Mucosa of rectum (tissue), 2 donors: ENCODE measurements around the gene NEDD4L.

Experiments
- H3K27ac ChIP-seq, 2 donors: one replicate each; pipeline ENCODE4 v1.7.0; 2013; ENCODE audit warnings: inconsistent platforms in 2 of 2, low read depth in 2 of 2, low read length in 2 of 2
- H3K27me3 ChIP-seq, 2 donors: one replicate each; pipeline ENCODE4 v1.7.0; 2013; ENCODE audit warnings: low read length in 2 of 2; ENCODE audit not compliant: control insufficient read depth in 2 of 2, insufficient read depth in 2 of 2
- H3K36me3 ChIP-seq, 2 donors: one replicate each; pipeline ENCODE4 v1.7.0; 2013; ENCODE audit warnings: low read length in 2 of 2; ENCODE audit not compliant: control insufficient read depth in 2 of 2, insufficient read depth in 2 of 2
- H3K4me1 ChIP-seq, 2 donors: one replicate each; pipeline ENCODE4 v1.7.0; 2013; ENCODE audit warnings: low read length in 2 of 2, mild to moderate bottlenecking in 1 of 2; ENCODE audit not compliant: control insufficient read depth in 2 of 2, insufficient read depth in 2 of 2
- H3K4me3 ChIP-seq, 2 donors: one replicate each; pipeline ENCODE4 v1.7.0; 2013; ENCODE audit warnings: low read length in 2 of 2
- H3K9ac ChIP-seq, 2 donors: one replicate each; pipeline ENCODE4 v1.7.0; 2013; ENCODE audit warnings: low read length in 2 of 2, low read depth in 1 of 2, mild to moderate bottlenecking in 1 of 2
- H3K9me3 ChIP-seq, 2 donors: one replicate each; pipeline ENCODE4 v1.7.0; 2013; ENCODE audit warnings: low read length in 2 of 2; ENCODE audit not compliant: control insufficient read depth in 2 of 2
- donor health status: healthy.
- donor health status: Normal muscosa, but diverticular disease.

NEDD4L gene

DNA sequence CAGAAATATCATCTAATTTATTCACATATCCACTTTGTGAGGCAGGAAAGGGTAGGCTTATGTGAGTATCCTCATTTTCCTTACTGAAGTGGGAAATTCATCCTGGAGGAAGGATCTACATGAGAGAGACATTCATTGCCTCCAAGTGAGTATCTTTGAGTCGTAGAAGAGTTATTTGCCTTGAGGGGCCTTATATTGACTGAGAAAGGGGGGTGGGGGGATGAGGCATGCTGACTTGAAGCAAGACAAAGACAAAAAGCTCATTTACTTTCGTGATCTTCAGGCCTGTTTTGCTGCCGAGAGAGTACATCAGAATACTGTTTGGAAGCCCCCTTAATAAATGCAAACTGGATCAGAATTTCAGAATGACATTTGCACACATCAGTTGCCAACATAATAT lies 17.6 kb upstream of the NEDD4L start:
- Histone ChIP-seq H3K27me3 (no peaks in the 10 kb centered on the region), H3K4me3 (no peak overlapping the region), H3K27ac (no peak overlapping the region), H3K9me3 (no peaks in the 10 kb centered on the region), H3K4me1 (peaks cover 3 to 31% of the 10 kb centered on the region in 2 donors), H3K9ac (no peak overlapping the region), H3K36me3 (no peaks in the 10 kb centered on the region)

- Histone ChIP-seq H3K27ac (no peak overlapping the region), H3K4me3 (no peak overlapping the region), H3K36me3 (no peaks in the 10 kb centered on the region), H3K9ac (no peak overlapping the region), H3K27me3 (no peaks in the 10 kb centered on the region), H3K4me1 (peaks cover 3 to 28% of the 10 kb centered on the region in 2 donors), H3K9me3 (no peaks in the 10 kb centered on the region)
Observed at GRCh38 chr18:58026857-58027256, 17.2 kb upstream of the NEDD4L start.

- H3K9ac ChIP-seq, result no peak overlapping the region
Observed at GRCh38 chr18:58027341-58027740, 16.7 kb upstream of the NEDD4L start.

GRCh38 chr18:58028109-58028784 lies 15.8 kb upstream of the NEDD4L start:
- no peak overlapping the region for H3K9ac ChIP-seq
- no peaks in the 10 kb centered on the region for H3K27me3 ChIP-seq
- H3K4me1 ChIP-seq, result peaks cover 3 to 26% of the 10 kb centered on the region in 2 donors
- no peaks in the 10 kb centered on the region for H3K9me3 ChIP-seq
- no peak overlapping the region for H3K4me3 ChIP-seq
- H3K27ac ChIP-seq, result peak overlapping the region in 1 of 2 donors; percentile 17
- H3K36me3 ChIP-seq, result no peaks in the 10 kb centered on the region

More at GRCh38 chr18:58027341-58027740, 16.7 kb upstream of the NEDD4L start:
- no peaks in the 10 kb centered on the region for H3K36me3 ChIP-seq
- H3K9me3 ChIP-seq, result no peaks in the 10 kb centered on the region
- no peak overlapping the region for H3K4me3 ChIP-seq
- H3K27ac ChIP-seq, result no peak overlapping the region
- peaks cover 3 to 28% of the 10 kb centered on the region in 2 donors for H3K4me1 ChIP-seq
- H3K27me3 ChIP-seq, result no peaks in the 10 kb centered on the region

GRCh38 chr18:58032233-58032632 lies 11.8 kb upstream of the NEDD4L start:
- Histone ChIP-seq H3K27me3 (no peaks in the 10 kb centered on the region), H3K4me3 (no peak overlapping the region), H3K9ac (no peak overlapping the region), H3K27ac (no peak overlapping the region), H3K36me3 (no peaks in the 10 kb centered on the region), H3K9me3 (no peaks in the 10 kb centered on the region), H3K4me1 (peaks cover 3 to 11% of the 10 kb centered on the region in 2 donors)

- Histone ChIP-seq H3K27ac (no peak overlapping the region), H3K36me3 (no peaks in the 10 kb centered on the region), H3K27me3 (no peaks in the 10 kb centered on the region), H3K4me1 (peaks cover 2 to 6% of the 10 kb centered on the region in 2 donors), H3K4me3 (no peak overlapping the region), H3K9me3 (no peaks in the 10 kb centered on the region), H3K9ac (no peak overlapping the region)
Observed at GRCh38 chr18:58033216-58033615, 10.8 kb upstream of the NEDD4L start.

- H3K27me3 ChIP-seq, result no peaks in the 10 kb centered on the region
- no peaks in the 10 kb centered on the region for H3K36me3 ChIP-seq
- H3K27ac ChIP-seq, result no peak overlapping the region
- H3K9me3 ChIP-seq, result no peaks in the 10 kb centered on the region
- H3K4me1 ChIP-seq, result peaks cover 2 to 4% of the 10 kb centered on the region in 2 donors
- no peak overlapping the region for H3K9ac ChIP-seq
- no peak overlapping the region for H3K4me3 ChIP-seq
Observed at GRCh38 chr18:58034370-58034769, 9.7 kb upstream of the NEDD4L start.

- no peaks in the 10 kb centered on the region for H3K36me3 ChIP-seq
- no peaks in the 10 kb centered on the region for H3K9me3 ChIP-seq
- no peaks in the 10 kb centered on the region for H3K27me3 ChIP-seq
- H3K4me1 ChIP-seq, result peaks cover 4 to 5% of the 10 kb centered on the region in 2 donors
- H3K9ac ChIP-seq, result no peak overlapping the region
- H3K27ac ChIP-seq, result no peak overlapping the region
- no peak overlapping the region for H3K4me3 ChIP-seq
Observed at GRCh38 chr18:58037163-58037562, 6.9 kb upstream of the NEDD4L start.

DNA sequence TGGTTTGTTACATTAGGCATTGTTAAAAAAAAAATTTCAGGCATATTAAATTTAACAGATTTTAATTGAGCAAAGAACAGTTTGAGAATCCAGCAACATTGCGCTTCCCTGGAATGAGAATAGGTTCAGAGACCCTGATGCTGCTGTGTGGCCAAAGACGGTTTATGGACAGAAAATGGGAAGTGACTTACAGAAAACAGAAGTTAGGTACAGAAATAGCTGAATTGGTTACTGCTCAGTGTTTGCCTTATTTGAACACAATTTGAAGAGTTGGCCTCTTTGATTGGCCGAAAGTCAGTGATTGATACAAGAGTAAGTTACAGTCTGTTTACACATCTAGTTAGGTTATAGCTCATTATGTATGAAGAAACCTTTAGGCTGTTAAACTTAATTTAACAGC lies 6.0 kb upstream of the NEDD4L start:
- H3K27me3 ChIP-seq, result no peaks in the 10 kb centered on the region
- H3K4me1 ChIP-seq, result peaks cover 7 to 9% of the 10 kb centered on the region in 2 donors
- H3K27ac ChIP-seq, result no peak overlapping the region
- no peaks in the 10 kb centered on the region for H3K9me3 ChIP-seq
- H3K36me3 ChIP-seq, result no peaks in the 10 kb centered on the region
- no peak overlapping the region for H3K9ac ChIP-seq
- H3K4me3 ChIP-seq, result no peak overlapping the region

DNA sequence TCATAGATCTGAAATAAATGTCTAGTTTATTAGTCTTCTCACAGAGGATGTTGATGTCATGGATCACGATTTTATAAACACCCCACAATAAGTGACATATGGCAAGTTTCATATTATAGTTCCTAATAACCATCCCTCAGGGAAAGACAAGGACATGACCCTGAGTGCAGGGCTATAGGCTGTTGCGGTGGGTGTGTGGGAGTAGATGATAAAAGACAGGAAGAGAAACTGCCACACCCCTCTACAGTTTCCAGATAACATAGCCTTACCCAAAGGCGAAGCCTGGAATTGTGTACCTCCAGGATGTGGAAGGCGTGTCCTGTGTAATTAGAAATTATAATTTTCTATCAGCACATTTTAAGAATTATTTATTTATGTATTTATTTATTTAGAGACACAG lies 2.4 kb upstream of the NEDD4L start:
- Histone ChIP-seq H3K4me1 (peaks cover 17 to 18% of the 10 kb centered on the region in 2 donors), H3K27me3 (no peaks in the 10 kb centered on the region), H3K27ac (peak overlapping the region; percentile 22 to 32), H3K4me3 (no peak overlapping the region), H3K9ac (no peak overlapping the region), H3K36me3 (no peaks in the 10 kb centered on the region), H3K9me3 (no peaks in the 10 kb centered on the region)
